Measurements from ENCODE around the gene BMPR2.

Gene BMPR2

GRCh38 chr2:202604699-202605098 is 228.6 kb downstream of the BMPR2 start:
- DNase-seq (ENCODE audit: low spot score): peak; percentile 10

- DNase-seq (ENCODE audit: low spot score): no peak
These were observed 229.0 kb downstream of the BMPR2 start for GRCh38 chr2:202605174-202605573.

- DNase-seq (ENCODE audit: low spot score): no peak
These were observed 232.2 kb downstream of the BMPR2 start for GRCh38 chr2:202608142-202608852.

- DNase-seq (ENCODE audit: low spot score): no peak
These were observed 233.4 kb downstream of the BMPR2 start for GRCh38 chr2:202609381-202610145.

- DNase-seq (ENCODE audit: low spot score): no peak
These were observed 234.3 kb downstream of the BMPR2 start for GRCh38 chr2:202610380-202610779.

GRCh38 chr2:202612145-202612544 is 236.0 kb downstream of the BMPR2 start:
- DNase-seq (ENCODE audit: low spot score): no peak

- DNase-seq (ENCODE audit: low spot score): no peak
These were observed 237.4 kb downstream of the BMPR2 start for GRCh38 chr2:202613479-202613878.
